HEK293T (cell line): ENCODE measurements around the gene CAPN12.

Source experiments
- ARNT ChIP-seq: fragments of 450-650 bp; IDR thresholded peaks from 2 replicates; pipeline ENCODE4 v1.6.1; 2017; ENCODE audit warnings: mild to moderate bottlenecking
- BHLHE40 ChIP-seq: fragments of 450-650 bp; IDR thresholded peaks from 2 replicates; pipeline ENCODE4 v1.6.1; 2016; ENCODE audit warnings: mild to moderate bottlenecking, moderate library complexity, borderline replicate concordance
- CTBP1 ChIP-seq: fragments of 450-650 bp; IDR thresholded peaks from 2 replicates; pipeline ENCODE4 v1.6.1; 2016; ENCODE audit warnings: borderline replicate concordance
- ELF4 ChIP-seq: fragments of 450-650 bp; IDR thresholded peaks from 2 replicates; pipeline ENCODE4 v1.6.1; 2017; ENCODE audit warnings: antibody characterized with exemption
- FOXA1 ChIP-seq: fragments of 450-650 bp; IDR thresholded peaks from 2 replicates; pipeline ENCODE4 v1.6.1; 2016; ENCODE audit warnings: mild to moderate bottlenecking
- FOXM1 ChIP-seq: fragments of 450-650 bp; IDR thresholded peaks from 2 replicates; pipeline ENCODE4 v1.6.1; 2017; ENCODE audit warnings: mild to moderate bottlenecking, borderline replicate concordance
- HDGF ChIP-seq: fragments of 450-650 bp; IDR thresholded peaks from 2 replicates; pipeline ENCODE4 v1.6.1; 2017; ENCODE audit warnings: antibody characterized with exemption, borderline replicate concordance
- L3MBTL2 ChIP-seq: fragments of 450-650 bp; conservative IDR thresholded peaks from 2 replicates; pipeline ENCODE4 v1.6.1; 2016; ENCODE audit warnings: mild to moderate bottlenecking
- NFRKB ChIP-seq: fragments of 450-650 bp; IDR thresholded peaks from 2 replicates; pipeline ENCODE4 v1.6.1; 2016; ENCODE audit warnings: mild to moderate bottlenecking, moderate library complexity
- SP1 ChIP-seq: fragments of 450-650 bp; IDR thresholded peaks from 2 replicates; pipeline ENCODE4 v1.6.1; 2017
- SUZ12 ChIP-seq: fragments of 450-650 bp; IDR thresholded peaks from 2 replicates; pipeline ENCODE4 v1.6.1; 2016; ENCODE audit warnings: mild to moderate bottlenecking
- TARDBP ChIP-seq: fragments of 450-650 bp; IDR thresholded peaks from 2 replicates; pipeline ENCODE4 v1.6.1; 2016
- ZNF384 ChIP-seq: fragments of 450-650 bp; IDR thresholded peaks from 2 replicates; pipeline ENCODE4 v1.6.1; 2016
- TF ChIP-seq, protein P1 (sequence below): fragments of 450-650 bp; IDR thresholded peaks from 2 replicates; pipeline ENCODE4 v1.6.1; 2016

DNA sequence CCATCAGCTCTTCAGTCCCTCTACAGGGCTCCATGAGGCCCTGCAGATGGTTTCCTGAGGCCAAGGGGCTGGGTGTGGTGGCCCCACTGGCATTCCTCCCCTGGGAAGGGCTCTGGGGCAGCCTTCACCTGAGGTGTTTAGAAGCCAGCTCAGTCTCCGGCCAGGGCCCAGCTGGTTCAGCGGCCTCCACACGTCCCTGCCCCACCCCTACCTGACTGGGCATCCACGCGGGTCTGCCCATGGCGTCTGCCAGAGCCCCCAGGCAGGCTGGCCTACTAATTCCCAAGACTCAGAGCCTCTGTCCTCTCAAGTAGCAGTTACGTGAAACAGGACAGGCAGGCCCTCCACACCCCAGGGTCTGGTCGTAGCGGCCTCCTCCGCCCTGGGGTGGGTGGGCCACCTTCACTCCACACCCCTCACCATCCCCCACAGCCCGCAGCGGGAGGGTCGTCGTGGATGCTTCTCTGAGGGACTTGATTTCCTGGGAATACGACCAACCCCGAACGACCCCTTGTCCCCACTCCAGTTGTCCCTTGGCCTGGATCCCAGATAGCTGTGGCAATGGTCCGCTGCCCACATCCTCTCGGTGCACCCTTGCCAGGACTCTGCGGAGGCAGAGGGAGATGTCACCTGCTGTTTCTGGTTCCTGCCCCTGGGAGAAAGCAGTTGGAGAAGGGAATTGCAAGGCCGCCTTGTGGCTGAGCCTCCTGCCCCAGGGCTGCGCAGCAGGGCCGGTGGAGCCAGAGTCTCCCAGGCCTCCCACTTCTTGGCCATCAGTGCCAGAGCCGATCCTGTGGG, 24.3 kb downstream of the CAPN12 start:
- TF ChIP-seq ELF4 = no peak
- TF ChIP-seq BHLHE40 = no peak
- TF ChIP-seq TARDBP = no peak
- TF ChIP-seq ZNF384 = no peak
- TF ChIP-seq SUZ12 = no peak
- no peak for TF ChIP-seq SP1
- TF ChIP-seq, protein P1, sequence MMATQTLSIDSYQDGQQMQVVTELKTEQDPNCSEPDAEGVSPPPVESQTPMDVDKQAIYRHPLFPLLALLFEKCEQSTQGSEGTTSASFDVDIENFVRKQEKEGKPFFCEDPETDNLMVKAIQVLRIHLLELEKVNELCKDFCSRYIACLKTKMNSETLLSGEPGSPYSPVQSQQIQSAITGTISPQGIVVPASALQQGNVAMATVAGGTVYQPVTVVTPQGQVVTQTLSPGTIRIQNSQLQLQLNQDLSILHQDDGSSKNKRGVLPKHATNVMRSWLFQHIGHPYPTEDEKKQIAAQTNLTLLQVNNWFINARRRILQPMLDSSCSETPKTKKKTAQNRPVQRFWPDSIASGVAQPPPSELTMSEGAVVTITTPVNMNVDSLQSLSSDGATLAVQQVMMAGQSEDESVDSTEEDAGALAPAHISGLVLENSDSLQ = no peak
- no peak for TF ChIP-seq HDGF
- no peak for TF ChIP-seq NFRKB
- TF ChIP-seq FOXA1 = no peak
- no peak for TF ChIP-seq FOXM1
- TF ChIP-seq ARNT = no peak
- TF ChIP-seq L3MBTL2 = no peak
- no peak for TF ChIP-seq CTBP1
